Keratinocyte (primary cell): ENCODE results near the gene SKOR1. TPM values are rescaled to one million over a fixed set of nuclear protein-coding genes. Genes with fewer than 3 reads are reported as not detected.

Experiments used
- DNase-seq: peaks from one replicate; pipeline ENCODE4 v3.0.0-alpha.2; 2011; ENCODE audit warnings: low read depth, missing footprints, low spot score
- FAIRE-seq: peaks from 2 replicates; lab custom pipeline; 2011; peaks lifted over from hg19 to GRCh38; lab: Jason Lieb, UNC
- H2AFZ ChIP-seq: 2 replicates; pipeline ENCODE4 v1.6.0; 2012; ENCODE audit warnings: low read length, control low read depth, inconsistent platforms; ENCODE audit not compliant: control insufficient read depth
- H3K27ac ChIP-seq: 2 replicates; pipeline ENCODE4 v1.5.1; 2011; ENCODE audit warnings: low read length; ENCODE audit not compliant: control insufficient read depth, insufficient read depth
- H3K27me3 ChIP-seq: 3 replicates; pipeline ENCODE4 v1.6.0; 2011; ENCODE audit warnings: low read length; ENCODE audit not compliant: control insufficient read depth, insufficient read depth; ENCODE audit errors: extremely low read depth
- H3K36me3 ChIP-seq, 2 experiments: 2 replicates in 1 of 2; 3 replicates in 1 of 2; pipeline ENCODE4 v1.5.1; 2011; ENCODE audit warnings: low read length in 2 of 2, mild to moderate bottlenecking in 1 of 2; ENCODE audit not compliant: control insufficient read depth in 2 of 2, insufficient read depth in 2 of 2; ENCODE audit errors: extremely low read depth in 1 of 2
- H3K4me1 ChIP-seq: 3 replicates; pipeline ENCODE4 v1.5.1; 2011; ENCODE audit warnings: low read length; ENCODE audit not compliant: control insufficient read depth, insufficient read depth; ENCODE audit errors: extremely low read depth
- H3K4me2 ChIP-seq: 3 replicates; pipeline ENCODE4 v1.6.0; 2011; ENCODE audit warnings: low read depth, low read length; ENCODE audit not compliant: control insufficient read depth, insufficient read depth; ENCODE audit errors: extremely low read depth
- H3K4me3 ChIP-seq, 3 experiments: fragments of 200-600 bp in 1 of 3; sonication (generic) in 1 of 3; 2 replicates in 2 of 3; 3 replicates in 1 of 3; pipeline ENCODE4 v1.5.1; 2011 to 2016; ENCODE audit warnings: low read length in 3 of 3, mild to moderate bottlenecking in 3 of 3, control low read depth in 2 of 3, inconsistent platforms in 1 of 3, low read depth in 1 of 3, mixed read lengths in 1 of 3, mixed run types in 1 of 3, moderate library complexity in 1 of 3; ENCODE audit not compliant: control insufficient read depth in 2 of 3, insufficient read depth in 2 of 3; ENCODE audit errors: extremely low read depth in 1 of 3
- H3K79me2 ChIP-seq: 2 replicates; pipeline ENCODE4 v1.6.0; 2012; ENCODE audit warnings: low read length; ENCODE audit not compliant: control insufficient read depth, insufficient read depth
- H3K9ac ChIP-seq: 3 replicates; pipeline ENCODE4 v1.6.0; 2011; ENCODE audit warnings: low read length; ENCODE audit not compliant: control insufficient read depth, insufficient read depth; ENCODE audit errors: extremely low read depth
- H3K9me1 ChIP-seq: 3 replicates; pipeline ENCODE4 v1.6.0; 2011; ENCODE audit warnings: low read length; ENCODE audit not compliant: control insufficient read depth, insufficient read depth; ENCODE audit errors: extremely low read depth
- H3K9me3 ChIP-seq: 2 replicates; pipeline ENCODE4 v1.5.1; 2012; ENCODE audit warnings: low read depth, low read length; ENCODE audit not compliant: control insufficient read depth
- H4K20me1 ChIP-seq: 3 replicates; pipeline ENCODE4 v1.6.0; 2011; ENCODE audit warnings: low read length; ENCODE audit not compliant: control insufficient read depth, insufficient read depth; ENCODE audit errors: extremely low read depth
- CTCF ChIP-seq, 3 experiments: IDR thresholded peaks in 1 of 3; conservative IDR thresholded peaks in 1 of 3; optimal IDR thresholded peaks in 1 of 3; 2 replicates in 2 of 3; 3 replicates in 1 of 3; pipeline versions ENCODE3 to v1.5.1; 2011; ENCODE audit warnings: low read length in 3 of 3, mild to moderate bottlenecking in 3 of 3, moderate library complexity in 2 of 3, control low read depth in 1 of 3, inconsistent platforms in 1 of 3; ENCODE audit not compliant: insufficient read depth in 2 of 3; ENCODE audit errors: extremely low read depth in 1 of 3
- EZH2 ChIP-seq: IDR thresholded peaks from one replicate; pipeline ENCODE4 v1.6.1; 2012; ENCODE audit warnings: inconsistent platforms, mild to moderate bottlenecking, low read length, moderate library complexity
- dilution Hi-C: fragments of 300-500 bp; cut with MboI; formaldehyde crosslinking; loops from one replicate; pipeline ENCODE4 v1.7.0; 2020; ENCODE audit warnings: low sequenced_read_pairs; ENCODE audit not compliant: extremely low pct_ligation_motif_present
- polyA plus RNA-seq, 5 experiments: library from polyadenylated mRNA; depleted of rRNA in 3 of 5; stranded (reverse) in 3 of 5; stranded (forward) in 1 of 5; unstranded in 1 of 5; fragments of >200 nt; gene quantifications; 1 replicate in 1 of 5; 2 replicates in 3 of 5; 3 replicates in 1 of 5; pipeline versions ENCODE4 v1.2.1 to v1.2.3, GENCODE V29; 2011 to 2012; ENCODE audit warnings: missing spikeins in 2 of 5, low read depth in 1 of 5, low replicate concordance in 1 of 5

The SKOR1 gene
- polyA plus RNA-seq, 1 donor (not counting 4 experiments of a cell fraction or from before 2014, with no cell fraction given), result 0.03 TPM

GRCh38 chr15:67805666-67806516 is 19.4 kb upstream of the SKOR1 start:
- Histone ChIP-seq H3K9ac (no peak overlapping the region), H3K4me3 (no peak overlapping the region), H3K4me2 (no peak overlapping the region), H3K27ac (no peak overlapping the region), H3K79me2 (no peaks in the 10 kb centered on the region), H3K36me3 (no peaks in the 10 kb centered on the region), H4K20me1 (no peaks in the 10 kb centered on the region), H3K9me3 (no peaks in the 10 kb centered on the region), H3K4me1 (no peaks in the 10 kb centered on the region), H3K9me1 (no peaks in the 10 kb centered on the region), H3K27me3 (no peaks in the 10 kb centered on the region), H2AFZ (no peak overlapping the region)
- no peak for TF ChIP-seq EZH2
- TF ChIP-seq CTCF (optimal IDR thresholded peaks at IDR 0.05 in 1 of 3, IDR thresholded peaks at IDR 0.05 in 1 of 3, conservative IDR thresholded peaks at IDR 0.05 in 1 of 3; ENCODE audit: extremely low read depth in 1 of 3, insufficient read depth in 2 of 3, low read length in 3 of 3), result no peak
- no peak for FAIRE-seq
- dilution Hi-C loops, result no loop called here
- DNase-seq, result no peak

GRCh38 chr15:67806536-67806935 is 18.8 kb upstream of the SKOR1 start:
- Histone ChIP-seq H3K27ac (no peak overlapping the region), H3K4me2 (no peak overlapping the region), H3K27me3 (no peaks in the 10 kb centered on the region), H3K4me1 (no peaks in the 10 kb centered on the region), H4K20me1 (no peaks in the 10 kb centered on the region), H2AFZ (no peak overlapping the region), H3K4me3 (no peak overlapping the region), H3K36me3 (no peaks in the 10 kb centered on the region), H3K9me1 (no peaks in the 10 kb centered on the region), H3K9me3 (no peaks in the 10 kb centered on the region), H3K79me2 (no peaks in the 10 kb centered on the region), H3K9ac (no peak overlapping the region)
- no peak for TF ChIP-seq EZH2
- no peak for TF ChIP-seq CTCF (optimal IDR thresholded peaks at IDR 0.05 in 1 of 3, IDR thresholded peaks at IDR 0.05 in 1 of 3, conservative IDR thresholded peaks at IDR 0.05 in 1 of 3; ENCODE audit: extremely low read depth in 1 of 3, insufficient read depth in 2 of 3, low read length in 3 of 3)
- FAIRE-seq, result no peak
- dilution Hi-C loops, result no loop called here
- DNase-seq, result no peak
